ENCODE results near the gene GNLY. TPM values are rescaled to one million over a fixed set of nuclear protein-coding genes. Genes with fewer than 3 reads are reported as not detected.

GNLY gene
- total and polyA plus RNA-seq, 7 experiments from 2014 or later = 5.9 to 780 (median 13.5) TPM

GRCh38 chr2:85747441-85747840 lies 53.3 kb downstream of the GNLY start:
- ChIA-PET POLR2A (no interaction called here), CTCF (no interaction called here)
- DNase-seq = no peak
- H3K4me3 Mint-ChIP-seq = no peak overlapping the region
- H3K9me3 ChIP-seq (ENCODE audit: control insufficient read depth in 2 of 3, low read length in 3 of 3) = no peaks in the 10 kb centered on the region
- ATAC-seq = no peak
- intact Hi-C loops (cut with micrococcal nuclease) = no loop called here
- H3K4me1 Mint-ChIP-seq = peaks cover 0 to 10% (median 4%) of the 10 kb centered on the region in 7 donors
- H3K27me3 ChIP-seq (ENCODE audit: control insufficient read depth in 2 of 2, insufficient read depth in 2 of 2, low read length in 2 of 2) = peaks cover 0 to 6% of the 10 kb centered on the region in 2 donors
- peaks cover 0 to 2% (median 0%) of the 10 kb centered on the region in 11 donors for H3K9me3 Mint-ChIP-seq
- H3K27me3 Mint-ChIP-seq = peaks cover 45 to 90% (median 53%) of the 10 kb centered on the region in 5 donors
- no peaks in the 10 kb centered on the region for H3K36me3 ChIP-seq (ENCODE audit: control insufficient read depth in 2 of 3, insufficient read depth in 3 of 3, low read length in 3 of 3)
- H3K27ac Mint-ChIP-seq = no peak overlapping the region
- H3K27ac ChIP-seq (ENCODE audit: low read depth, low read length) = no peak overlapping the region
- H3K36me3 Mint-ChIP-seq = no peaks in the 10 kb centered on the region
- no peaks in the 10 kb centered on the region for H3K4me1 ChIP-seq (ENCODE audit: control insufficient read depth in 2 of 2, insufficient read depth in 2 of 2, low read length in 2 of 2)
- no peak overlapping the region for H3K4me3 ChIP-seq (ENCODE audit: low read length)

GRCh38 chr2:85748039-85748734 lies 54.0 kb downstream of the GNLY start:
- Histone ChIP-seq H3K4me3 (ENCODE audit: low read length) (no peak overlapping the region), H3K36me3 (ENCODE audit: control insufficient read depth in 2 of 3, insufficient read depth in 3 of 3, low read length in 3 of 3) (no peaks in the 10 kb centered on the region), H3K27ac (ENCODE audit: low read depth, low read length) (no peak overlapping the region), H3K27me3 (ENCODE audit: control insufficient read depth in 2 of 2, insufficient read depth in 2 of 2, low read length in 2 of 2) (peaks cover 0 to 10% of the 10 kb centered on the region in 2 donors), H3K9me3 (ENCODE audit: control insufficient read depth in 2 of 3, low read length in 3 of 3) (no peaks in the 10 kb centered on the region), H3K4me1 (ENCODE audit: control insufficient read depth in 2 of 2, insufficient read depth in 2 of 2, low read length in 2 of 2) (peaks cover 0 to 1% of the 10 kb centered on the region in 2 donors)
- ATAC-seq (peak; percentile 15), DNase-seq (no peak)
- ChIA-PET CTCF (no interaction called here), POLR2A (no interaction called here)
- H3K27me3 Mint-ChIP-seq = peaks cover 47 to 91% (median 51%) of the 10 kb centered on the region in 5 donors
- peaks cover 0 to 7% (median 4%) of the 10 kb centered on the region in 7 donors for H3K4me1 Mint-ChIP-seq
- no peaks in the 10 kb centered on the region for H3K36me3 Mint-ChIP-seq
- no peak overlapping the region for H3K27ac Mint-ChIP-seq
- intact Hi-C loops (cut with micrococcal nuclease) = no loop called here
- H3K9me3 Mint-ChIP-seq = peaks cover 0 to 2% (median 0%) of the 10 kb centered on the region in 11 donors
- no peak overlapping the region for H3K4me3 Mint-ChIP-seq

Other genes starting within 250 kb of the GNLY start
- gene MAT2A, start 155.2 kb upstream of the GNLY start, total RNA-seq = 100 to 1,000 TPM in 4 of 5 experiments, 10 to 100 TPM in 1; 96.3 to 268 (median 178) TPM
- gene MAT2A, start 155.2 kb upstream of the GNLY start, polyA plus RNA-seq = 100 to 1,000 TPM in 1 of 2 donors, 10 to 100 TPM in 1; 79.8 to 120 TPM
- gene GGCX, start 132.9 kb upstream of the GNLY start, total RNA-seq = 10 to 100 TPM; 20.4 to 34.2 (median 26.3) TPM
- 10 to 100 TPM; 11.8 to 12.2 TPM for gene GGCX, start 132.9 kb upstream of the GNLY start, polyA plus RNA-seq
- gene VAMP8, start 116.8 kb upstream of the GNLY start, total RNA-seq = 100 to 1,000 TPM in 2 of 5 experiments, 10 to 100 TPM in 3; 55.1 to 137 (median 83.2) TPM
- 100 to 1,000 TPM; 312 to 347 TPM for gene VAMP8, start 116.8 kb upstream of the GNLY start, polyA plus RNA-seq
- 10 to 100 TPM; 25.6 to 73.8 (median 35.1) TPM for gene VAMP5, start 109.9 kb upstream of the GNLY start, total RNA-seq
- 100 to 1,000 TPM; 115 to 121 TPM for gene VAMP5, start 109.9 kb upstream of the GNLY start, polyA plus RNA-seq
- gene RNF181, start 98.6 kb upstream of the GNLY start, total RNA-seq = 100 to 1,000 TPM in 1 of 5 experiments, 10 to 100 TPM in 4; 38.5 to 118 (median 61.4) TPM
- 100 to 1,000 TPM; 168 to 175 TPM for gene RNF181, start 98.6 kb upstream of the GNLY start, polyA plus RNA-seq
- 10 to 100 TPM in 3 of 5 experiments, 1 to 10 TPM in 2; 5.1 to 17.8 (median 11.2) TPM for gene TMEM150A, start 91.7 kb upstream of the GNLY start, total RNA-seq
- 10 to 100 TPM; 11.1 to 15.4 TPM for gene TMEM150A, start 91.7 kb upstream of the GNLY start, polyA plus RNA-seq
- gene C2orf68, start 82.3 kb upstream of the GNLY start, total RNA-seq = 10 to 100 TPM; 40.9 to 92.1 (median 51.6) TPM
- 10 to 100 TPM; 24.9 to 26.6 TPM for gene C2orf68, start 82.3 kb upstream of the GNLY start, polyA plus RNA-seq
- 10 to 100 TPM; 43.1 to 76.1 (median 57.3) TPM for gene USP39, start 78.2 kb upstream of the GNLY start, total RNA-seq
- 10 to 100 TPM; 63.7 to 83.6 TPM for gene USP39, start 78.2 kb upstream of the GNLY start, polyA plus RNA-seq
- gene SFTPB, start 26.2 kb upstream of the GNLY start, total RNA-seq = not detected
- gene SFTPB, start 26.2 kb upstream of the GNLY start, polyA plus RNA-seq = not detected
- under 1 TPM in 2 of 5 experiments, not detected in 3; 0.42 to 0.73 TPM for gene ATOH8, start 59.6 kb downstream of the GNLY start, total RNA-seq
- gene ATOH8, start 59.6 kb downstream of the GNLY start, polyA plus RNA-seq = not detected
- 10 to 100 TPM; 37.9 to 53.6 (median 43.0) TPM for gene ST3GAL5, start 194.6 kb downstream of the GNLY start, total RNA-seq
- gene ST3GAL5, start 194.6 kb downstream of the GNLY start, polyA plus RNA-seq = 10 to 100 TPM; 15.0 to 16.8 TPM